ENCODE results near the gene FBN3. TPM values are rescaled to one million over a fixed set of nuclear protein-coding genes. Genes with fewer than 3 reads are reported as not detected.

Gene FBN3
- polyA plus RNA-seq, 1 donor from 2014 or later: 52.7 TPM

GRCh38 chr19:8022275-8022674 is 127.1 kb downstream of the FBN3 start:
- no peak for TF ChIP-seq RAD21 (conservative IDR thresholded peaks at IDR 0.05)
- TF ChIP-seq MXI1 (conservative IDR thresholded peaks at IDR 0.05; ENCODE audit: poor library complexity, severe bottlenecking): no peak
- Histone ChIP-seq H3K4me3 (ENCODE audit: low read length) (no peak overlapping the region), H3K9me2 (ENCODE audit: insufficient read depth, low read length) (no peaks in the 10 kb centered on the region), H3K79me2 (replicated peaks; ENCODE audit: insufficient read depth, low read length) (no peaks in the 10 kb centered on the region), H2AFZ (ENCODE audit: low read depth, low read length) (no peak overlapping the region), H3K9ac (ENCODE audit: low read length) (no peak overlapping the region), H3K4me2 (ENCODE audit: low read length) (no peak overlapping the region), H3F3A (ENCODE audit: insufficient read depth, low read length, poor library complexity, severe bottlenecking) (no peaks in the 10 kb centered on the region), H3K9me3 (ENCODE audit: low read length) (no peaks in the 10 kb centered on the region), H3K36me3 (ENCODE audit: insufficient read depth, low read length) (no peaks in the 10 kb centered on the region), H4K20me1 (ENCODE audit: insufficient read depth) (no peaks in the 10 kb centered on the region), H3K27me3 (ENCODE audit: insufficient read depth, low read depth, low read length) (no peaks in the 10 kb centered on the region), H3K27ac (ENCODE audit: low read length) (no peak overlapping the region)

DNA sequence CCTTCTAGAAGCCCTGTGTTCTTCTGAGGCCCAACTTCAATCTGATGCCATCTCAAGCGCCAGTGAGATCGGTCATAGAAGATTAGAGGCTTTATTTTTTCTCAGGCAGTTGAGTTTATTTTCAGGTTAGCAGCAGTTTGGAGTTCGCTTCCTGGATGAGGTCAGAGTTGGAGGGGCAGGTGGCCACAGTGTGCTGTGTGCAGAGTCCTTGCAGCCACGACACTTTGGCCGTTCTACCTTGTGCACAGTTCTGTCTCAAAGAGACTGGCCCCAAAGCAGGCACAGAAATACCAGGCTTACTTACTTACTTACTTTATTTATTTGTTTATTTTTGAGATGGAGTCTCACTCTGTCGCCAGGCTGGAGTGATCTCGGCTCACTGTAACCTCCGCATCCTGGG is 128.0 kb downstream of the FBN3 start:
- no peak overlapping the region for H3K27ac ChIP-seq (ENCODE audit: low read length)
- H3K9me3 ChIP-seq (ENCODE audit: low read length): no peaks in the 10 kb centered on the region
- H4K20me1 ChIP-seq (ENCODE audit: insufficient read depth): no peaks in the 10 kb centered on the region
- H3K4me2 ChIP-seq (ENCODE audit: low read length): no peak overlapping the region
- no peak overlapping the region for H3K9ac ChIP-seq (ENCODE audit: low read length)
- H3K27me3 ChIP-seq (ENCODE audit: insufficient read depth, low read depth, low read length): no peaks in the 10 kb centered on the region
- H3K9me2 ChIP-seq (ENCODE audit: insufficient read depth, low read length): no peaks in the 10 kb centered on the region
- H2AFZ ChIP-seq (ENCODE audit: low read depth, low read length): no peak overlapping the region
- TF ChIP-seq, protein P1, sequence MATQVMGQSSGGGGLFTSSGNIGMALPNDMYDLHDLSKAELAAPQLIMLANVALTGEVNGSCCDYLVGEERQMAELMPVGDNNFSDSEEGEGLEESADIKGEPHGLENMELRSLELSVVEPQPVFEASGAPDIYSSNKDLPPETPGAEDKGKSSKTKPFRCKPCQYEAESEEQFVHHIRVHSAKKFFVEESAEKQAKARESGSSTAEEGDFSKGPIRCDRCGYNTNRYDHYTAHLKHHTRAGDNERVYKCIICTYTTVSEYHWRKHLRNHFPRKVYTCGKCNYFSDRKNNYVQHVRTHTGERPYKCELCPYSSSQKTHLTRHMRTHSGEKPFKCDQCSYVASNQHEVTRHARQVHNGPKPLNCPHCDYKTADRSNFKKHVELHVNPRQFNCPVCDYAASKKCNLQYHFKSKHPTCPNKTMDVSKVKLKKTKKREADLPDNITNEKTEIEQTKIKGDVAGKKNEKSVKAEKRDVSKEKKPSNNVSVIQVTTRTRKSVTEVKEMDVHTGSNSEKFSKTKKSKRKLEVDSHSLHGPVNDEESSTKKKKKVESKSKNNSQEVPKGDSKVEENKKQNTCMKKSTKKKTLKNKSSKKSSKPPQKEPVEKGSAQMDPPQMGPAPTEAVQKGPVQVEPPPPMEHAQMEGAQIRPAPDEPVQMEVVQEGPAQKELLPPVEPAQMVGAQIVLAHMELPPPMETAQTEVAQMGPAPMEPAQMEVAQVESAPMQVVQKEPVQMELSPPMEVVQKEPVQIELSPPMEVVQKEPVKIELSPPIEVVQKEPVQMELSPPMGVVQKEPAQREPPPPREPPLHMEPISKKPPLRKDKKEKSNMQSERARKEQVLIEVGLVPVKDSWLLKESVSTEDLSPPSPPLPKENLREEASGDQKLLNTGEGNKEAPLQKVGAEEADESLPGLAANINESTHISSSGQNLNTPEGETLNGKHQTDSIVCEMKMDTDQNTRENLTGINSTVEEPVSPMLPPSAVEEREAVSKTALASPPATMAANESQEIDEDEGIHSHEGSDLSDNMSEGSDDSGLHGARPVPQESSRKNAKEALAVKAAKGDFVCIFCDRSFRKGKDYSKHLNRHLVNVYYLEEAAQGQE (IDR thresholded peaks at IDR 0.05; ENCODE audit: borderline replicate concordance): no peak
- TF ChIP-seq POLR2AphosphoS5 (IDR thresholded peaks at IDR 0.05) (no peak), SMC3 (conservative IDR thresholded peaks at IDR 0.05; ENCODE audit: poor library complexity) (no peak), EZH2 (IDR thresholded peaks at IDR 0.05; ENCODE audit: borderline replicate concordance, insufficient read depth, low read length, poor library complexity, severe bottlenecking) (no peak), MXI1 (conservative IDR thresholded peaks at IDR 0.05; ENCODE audit: poor library complexity, severe bottlenecking) (no peak), CTCF (IDR thresholded peaks at IDR 0.05; ENCODE audit: poor library complexity, severe bottlenecking) (no peak), TAF1 (IDR thresholded peaks at IDR 0.05; ENCODE audit: low read depth) (no peak), EP300 (conservative IDR thresholded peaks at IDR 0.05; ENCODE audit: poor library complexity, severe bottlenecking) (no peak), RAD21 (conservative IDR thresholded peaks at IDR 0.05) (no peak)
- no peaks in the 10 kb centered on the region for H3K36me3 ChIP-seq (ENCODE audit: insufficient read depth, low read length)
- no peak overlapping the region for H3K4me3 ChIP-seq (ENCODE audit: low read length)
- H3F3A ChIP-seq (ENCODE audit: insufficient read depth, low read length, poor library complexity, severe bottlenecking): no peaks in the 10 kb centered on the region
- H3K79me2 ChIP-seq (replicated peaks; ENCODE audit: insufficient read depth, low read length): no peaks in the 10 kb centered on the region

- Histone ChIP-seq H3K9me2 (ENCODE audit: insufficient read depth, low read length) (no peaks in the 10 kb centered on the region), H3F3A (ENCODE audit: insufficient read depth, low read length, poor library complexity, severe bottlenecking) (no peaks in the 10 kb centered on the region), H3K79me2 (replicated peaks; ENCODE audit: insufficient read depth, low read length) (no peaks in the 10 kb centered on the region), H3K9me3 (ENCODE audit: low read length) (no peaks in the 10 kb centered on the region), H2AFZ (ENCODE audit: low read depth, low read length) (no peak overlapping the region), H3K36me3 (ENCODE audit: insufficient read depth, low read length) (no peaks in the 10 kb centered on the region), H3K27ac (ENCODE audit: low read length) (no peak overlapping the region), H3K27me3 (ENCODE audit: insufficient read depth, low read depth, low read length) (no peaks in the 10 kb centered on the region), H4K20me1 (ENCODE audit: insufficient read depth) (no peaks in the 10 kb centered on the region), H3K9ac (ENCODE audit: low read length) (no peak overlapping the region), H3K4me3 (ENCODE audit: low read length) (no peak overlapping the region), H3K4me2 (ENCODE audit: low read length) (no peak overlapping the region)
- TF ChIP-seq RAD21 (conservative IDR thresholded peaks at IDR 0.05) (no peak), EZH2 (IDR thresholded peaks at IDR 0.05; ENCODE audit: borderline replicate concordance, insufficient read depth, low read length, poor library complexity, severe bottlenecking) (no peak), POLR2AphosphoS5 (IDR thresholded peaks at IDR 0.05) (no peak), TAF1 (IDR thresholded peaks at IDR 0.05; ENCODE audit: low read depth) (no peak), SMC3 (conservative IDR thresholded peaks at IDR 0.05; ENCODE audit: poor library complexity) (no peak), CTCF (IDR thresholded peaks at IDR 0.05; ENCODE audit: poor library complexity, severe bottlenecking) (no peak), MXI1 (conservative IDR thresholded peaks at IDR 0.05; ENCODE audit: poor library complexity, severe bottlenecking) (no peak), EP300 (conservative IDR thresholded peaks at IDR 0.05; ENCODE audit: poor library complexity, severe bottlenecking) (no peak)
- TF ChIP-seq, protein P1 (IDR thresholded peaks at IDR 0.05; ENCODE audit: borderline replicate concordance): no peak
Observed at GRCh38 chr19:8020681-8021080, 128.7 kb downstream of the FBN3 start.

Data from neural cell (in vitro differentiated cells).